ENCODE measurements around the gene CDK15.

DNA sequence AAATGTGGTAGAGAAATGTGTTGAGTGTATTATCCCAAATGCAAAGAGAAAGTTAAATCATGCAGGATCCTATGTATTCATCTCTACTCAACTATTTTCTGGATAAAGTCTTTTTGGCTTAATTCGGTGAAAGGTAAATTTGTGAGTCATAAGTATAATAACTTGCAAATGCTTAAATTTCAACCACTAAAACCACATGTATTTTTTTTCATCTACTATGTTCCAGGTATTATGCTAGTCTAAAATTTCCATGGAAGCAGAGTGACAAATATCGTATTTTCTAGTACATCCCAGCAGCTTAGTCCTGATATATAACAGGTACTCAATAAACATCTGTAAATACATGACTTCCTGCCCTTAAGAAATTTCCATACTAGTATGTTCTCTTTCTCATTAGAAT, 31.8 kb upstream of the CDK15 start:
- no peak for TF ChIP-seq POLR2A (IDR thresholded peaks at IDR 0.05; ENCODE audit: low read depth, low read length)
- no peak for TF ChIP-seq TAF1 (IDR thresholded peaks at IDR 0.05; ENCODE audit: borderline replicate concordance, low read depth, low read length)
